MM.1S (cell line): ENCODE results near the gene URGCP.

Experiments
- DNase-seq: peaks from one replicate; pipeline ENCODE4 v3.0.0-alpha.2; 2015
- H2AFZ ChIP-seq: fragments of 300-600 bp; sonication (generic); 2 replicates; pipeline ENCODE4 v1.6.0; 2016; ENCODE audit warnings: antibody characterized with exemption, low read length
- H3F3A ChIP-seq: fragments of 300-600 bp; sonication (generic); 2 replicates; pipeline ENCODE4 v1.6.1; 2016; ENCODE audit warnings: mild to moderate bottlenecking, antibody characterized with exemption, low read length, moderate library complexity, mixed read lengths; ENCODE audit not compliant: insufficient read depth
- H3K27ac ChIP-seq: fragments of 300-600 bp; sonication (generic); 2 replicates; pipeline ENCODE4 v1.5.1; 2016; ENCODE audit warnings: mild to moderate bottlenecking, low read length
- H3K27me3 ChIP-seq: fragments of 300-600 bp; sonication (generic); replicated peaks from 2 replicates; pipeline ENCODE4 v1.6.0; 2016; ENCODE audit warnings: low read length; ENCODE audit not compliant: insufficient read depth
- H3K36me3 ChIP-seq: fragments of 300-600 bp; sonication (generic); replicated peaks from 2 replicates; pipeline ENCODE4 v1.6.1; 2016; ENCODE audit warnings: mild to moderate bottlenecking, low read length, mixed read lengths; ENCODE audit not compliant: insufficient read depth
- H3K4me1 ChIP-seq: fragments of 300-600 bp; sonication (generic); 2 replicates; pipeline ENCODE4 v1.6.1; 2016; ENCODE audit warnings: low read length, mixed read lengths
- H3K4me2 ChIP-seq: fragments of 300-600 bp; sonication (generic); 2 replicates; pipeline ENCODE4 v1.6.0; 2016; ENCODE audit warnings: low read depth, low read length
- H3K4me3 ChIP-seq: fragments of 300-600 bp; sonication (generic); 2 replicates; pipeline ENCODE4 v1.5.1; 2016; ENCODE audit warnings: low read length, mixed read lengths
- H3K79me2 ChIP-seq: fragments of 300-600 bp; sonication (generic); 2 replicates; pipeline ENCODE4 v1.6.1; 2016; ENCODE audit warnings: mixed run types, low read length, mixed read lengths
- H3K9ac ChIP-seq: fragments of 300-600 bp; sonication (generic); 2 replicates; pipeline ENCODE4 v1.6.1; 2016; ENCODE audit warnings: low read length, mixed read lengths
- H3K9me2 ChIP-seq: fragments of 300-600 bp; sonication (generic); replicated peaks from 2 replicates; pipeline ENCODE4 v1.6.1; 2016; ENCODE audit warnings: mild to moderate bottlenecking, low read length, mixed read lengths; ENCODE audit not compliant: insufficient read depth
- H3K9me3 ChIP-seq: fragments of 300-600 bp; sonication (generic); replicated peaks from 2 replicates; pipeline ENCODE4 v1.6.1; 2016; ENCODE audit warnings: mild to moderate bottlenecking, low read length, mixed read lengths; ENCODE audit not compliant: insufficient read depth
- H4K20me1 ChIP-seq: fragments of 300-600 bp; sonication (generic); 2 replicates; pipeline ENCODE4 v1.6.1; 2016; ENCODE audit warnings: mild to moderate bottlenecking, low read length, moderate library complexity, mixed read lengths; ENCODE audit not compliant: insufficient read depth
- CTCF ChIP-seq: fragments of 300-600 bp; sonication (generic); IDR thresholded peaks from 2 replicates; pipeline ENCODE4 v1.5.1; 2016; ENCODE audit warnings: antibody characterized with exemption, low read length, mixed read lengths
- EZH2 ChIP-seq: fragments of 300-600 bp; sonication (generic); optimal IDR thresholded peaks from 2 replicates; pipeline ENCODE3; 2017; ENCODE audit warnings: low read depth, mild to moderate bottlenecking, antibody characterized with exemption, low read length, mixed read lengths
- EZH2phosphoT487 ChIP-seq: fragments of 300-600 bp; sonication (generic); IDR thresholded peaks from 2 replicates; pipeline ENCODE4 v1.6.1; 2018; ENCODE audit warnings: antibody characterized with exemption, low read length

URGCP gene

GRCh38 chr7:43953071-43953470 lies 46.7 kb upstream of the URGCP start:
- H3K27me3 ChIP-seq = no peaks in the 10 kb centered on the region
- H2AFZ ChIP-seq = no peak overlapping the region
- H3K9me2 ChIP-seq = no peaks in the 10 kb centered on the region
- H3K27ac ChIP-seq = no peak overlapping the region
- H3K4me3 ChIP-seq = no peak overlapping the region
- no peaks in the 10 kb centered on the region for H3K9me3 ChIP-seq
- no peaks in the 10 kb centered on the region for H3F3A ChIP-seq
- H3K4me2 ChIP-seq = no peak overlapping the region
- no peaks in the 10 kb centered on the region for H3K79me2 ChIP-seq
- DNase-seq = no peak
- H3K4me1 ChIP-seq = peaks cover 19% of the 10 kb centered on the region
- H4K20me1 ChIP-seq = no peaks in the 10 kb centered on the region
- H3K9ac ChIP-seq = no peak overlapping the region
- TF ChIP-seq EZH2 (no peak), CTCF (no peak), EZH2phosphoT487 (no peak)
- H3K36me3 ChIP-seq = no peaks in the 10 kb centered on the region

GRCh38 chr7:43952028-43952427 lies 45.6 kb upstream of the URGCP start:
- H2AFZ ChIP-seq = no peak overlapping the region
- no peaks in the 10 kb centered on the region for H3K9me3 ChIP-seq
- no peaks in the 10 kb centered on the region for H3K79me2 ChIP-seq
- H3K27ac ChIP-seq = no peak overlapping the region
- H3K4me2 ChIP-seq = no peak overlapping the region
- H3K4me3 ChIP-seq = no peak overlapping the region
- TF ChIP-seq CTCF (no peak), EZH2phosphoT487 (no peak), EZH2 (no peak)
- H3K9ac ChIP-seq = no peak overlapping the region
- H4K20me1 ChIP-seq = no peaks in the 10 kb centered on the region
- H3K36me3 ChIP-seq = no peaks in the 10 kb centered on the region
- no peaks in the 10 kb centered on the region for H3F3A ChIP-seq
- no peaks in the 10 kb centered on the region for H3K9me2 ChIP-seq
- no peak for DNase-seq
- H3K4me1 ChIP-seq = peaks cover 19% of the 10 kb centered on the region
- H3K27me3 ChIP-seq = no peaks in the 10 kb centered on the region

GRCh38 chr7:43944286-43944685 lies 37.9 kb upstream of the URGCP start:
- Histone ChIP-seq H3K27ac (no peak overlapping the region), H3K4me3 (no peak overlapping the region), H3K4me1 (no peaks in the 10 kb centered on the region), H3K9ac (no peak overlapping the region), H3K79me2 (no peaks in the 10 kb centered on the region), H3K27me3 (no peaks in the 10 kb centered on the region), H3K36me3 (no peaks in the 10 kb centered on the region), H3K9me3 (no peaks in the 10 kb centered on the region), H3K4me2 (no peak overlapping the region), H3K9me2 (no peaks in the 10 kb centered on the region), H2AFZ (no peak overlapping the region), H3F3A (no peaks in the 10 kb centered on the region), H4K20me1 (no peaks in the 10 kb centered on the region)
- no peak for DNase-seq
- no peak for TF ChIP-seq CTCF
- no peak for TF ChIP-seq EZH2
- TF ChIP-seq EZH2phosphoT487 = no peak
